GM18526 (cell line): ENCODE results near the gene PCMTD2.

ENCODE experiments used
- POLR2A ChIP-seq: IDR thresholded peaks from 3 replicates; pipeline ENCODE4 v1.6.1; 2011; ENCODE audit not compliant: insufficient read length; ENCODE audit errors: extremely low read depth

Gene PCMTD2

GRCh38 chr20:64255361-64256281 lies at the start of gene PCMTD2:
Gene PCMTD2, plus strand, starts transcription at chr20:64255748. Its CDS starts 4,218 bp downstream, at chr20:64259966.
- peak; percentile 87 for TF ChIP-seq POLR2A

DNA sequence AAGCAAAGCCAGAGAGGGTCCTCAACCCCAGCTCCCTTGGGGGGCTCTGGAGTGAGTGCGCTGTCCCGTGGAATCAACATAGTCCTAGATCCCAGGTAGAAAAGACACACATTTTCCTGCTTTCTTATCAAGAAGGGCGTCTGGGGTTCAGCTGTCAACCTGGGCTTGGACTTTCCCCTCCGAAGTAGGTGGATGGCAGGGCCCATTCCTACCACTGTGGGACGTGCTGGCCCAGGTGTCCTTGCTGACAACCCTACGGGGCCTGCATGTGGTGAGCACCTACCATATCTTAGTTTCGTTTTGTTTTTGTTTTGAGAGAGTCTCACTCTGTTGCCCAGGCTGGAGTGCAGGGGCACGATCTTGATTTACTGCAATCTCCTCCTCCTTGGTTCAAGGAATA lies 48.9 kb upstream of the PCMTD2 start:
- TF ChIP-seq POLR2A, result no peak

- TF ChIP-seq POLR2A, result no peak
Measured at GRCh38 chr20:64207641-64208590, 47.6 kb upstream of the PCMTD2 start.

DNA sequence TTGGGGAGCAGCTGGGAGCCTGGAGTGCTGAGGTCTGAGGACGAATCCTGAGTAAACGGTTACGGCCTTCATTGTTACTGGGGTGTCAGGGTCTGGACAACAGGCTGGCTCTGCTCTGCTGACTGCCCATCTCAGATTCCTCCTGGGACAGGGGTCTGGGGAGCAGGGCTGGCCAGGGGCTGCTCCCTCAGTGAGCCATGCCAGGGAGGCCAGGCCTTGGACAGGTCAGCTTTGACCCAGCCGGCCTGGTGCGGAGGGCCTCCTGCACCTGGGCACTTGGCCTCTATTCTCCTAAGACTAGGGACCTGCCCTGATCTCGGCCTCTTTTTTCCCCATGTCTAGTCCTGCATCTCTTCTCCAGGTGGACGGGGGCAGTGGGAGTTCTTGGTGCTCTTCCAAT lies 46.4 kb upstream of the PCMTD2 start:
- TF ChIP-seq POLR2A, result no peak

- TF ChIP-seq POLR2A, result no peak
Measured at GRCh38 chr20:64210656-64211369, 44.7 kb upstream of the PCMTD2 start.

DNA sequence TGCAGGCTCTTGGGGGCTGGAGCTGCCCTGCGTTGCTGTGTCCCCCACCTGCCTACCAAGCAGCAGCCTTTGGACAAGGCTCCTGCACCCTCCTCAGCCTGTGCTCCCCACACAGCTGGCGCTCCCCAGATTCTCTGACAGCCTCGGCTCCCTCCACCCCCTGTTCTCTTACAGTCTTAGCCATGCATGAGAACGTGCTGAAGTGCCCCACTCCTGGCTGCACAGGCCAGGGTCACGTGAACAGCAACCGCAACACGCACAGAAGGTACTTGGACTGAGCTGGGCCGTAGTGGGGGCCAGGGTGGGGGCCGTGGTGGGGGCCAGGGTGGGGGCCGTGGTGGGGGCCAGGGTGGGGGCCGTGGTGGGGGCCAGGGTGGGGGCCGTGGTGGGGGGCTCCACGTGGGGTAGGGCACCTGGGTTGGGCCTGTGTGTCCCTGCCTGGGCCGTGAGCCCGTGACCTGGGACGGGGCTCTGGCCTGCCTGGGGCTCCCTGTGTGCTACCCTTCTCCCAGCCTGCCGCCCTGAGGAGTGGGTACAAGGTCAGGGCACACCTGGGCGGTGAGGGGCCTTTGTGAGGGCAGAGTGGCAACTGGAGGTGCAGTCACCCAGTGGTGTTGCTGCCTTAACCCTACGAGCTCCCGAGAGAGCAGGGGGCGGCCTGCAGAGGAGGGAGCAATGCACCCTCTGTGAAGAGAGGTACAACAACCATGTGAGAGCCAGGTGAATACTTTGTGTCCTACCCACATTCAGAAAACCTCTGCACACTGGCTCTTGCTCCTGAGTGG lies 43.5 kb upstream of the PCMTD2 start:
- TF ChIP-seq POLR2A, result no peak

- no peak for TF ChIP-seq POLR2A
Measured at GRCh38 chr20:64212755-64213154, 42.8 kb upstream of the PCMTD2 start.

DNA sequence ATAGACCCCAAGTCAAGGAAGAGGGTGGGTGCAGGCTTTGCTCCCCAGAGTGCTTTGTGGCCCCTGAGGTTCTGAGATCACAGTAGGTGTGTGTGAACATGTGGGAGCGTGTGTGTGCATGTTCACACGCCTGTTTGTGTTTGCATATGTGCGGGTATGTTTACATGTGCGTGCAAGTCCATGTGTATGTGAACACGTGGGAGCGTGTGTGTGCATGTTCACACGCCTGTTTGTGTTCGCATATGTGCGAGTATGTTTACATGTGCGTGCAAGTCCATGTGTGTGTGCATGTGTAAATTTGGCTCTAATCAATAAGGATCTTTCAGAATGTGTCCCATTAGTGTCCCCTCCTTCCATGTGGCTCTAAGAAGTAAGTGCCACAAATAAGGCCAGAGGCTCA lies 41.4 kb upstream of the PCMTD2 start:
- no peak for TF ChIP-seq POLR2A

- no peak for TF ChIP-seq POLR2A
Measured at GRCh38 chr20:64214952-64215351, 40.6 kb upstream of the PCMTD2 start.

DNA sequence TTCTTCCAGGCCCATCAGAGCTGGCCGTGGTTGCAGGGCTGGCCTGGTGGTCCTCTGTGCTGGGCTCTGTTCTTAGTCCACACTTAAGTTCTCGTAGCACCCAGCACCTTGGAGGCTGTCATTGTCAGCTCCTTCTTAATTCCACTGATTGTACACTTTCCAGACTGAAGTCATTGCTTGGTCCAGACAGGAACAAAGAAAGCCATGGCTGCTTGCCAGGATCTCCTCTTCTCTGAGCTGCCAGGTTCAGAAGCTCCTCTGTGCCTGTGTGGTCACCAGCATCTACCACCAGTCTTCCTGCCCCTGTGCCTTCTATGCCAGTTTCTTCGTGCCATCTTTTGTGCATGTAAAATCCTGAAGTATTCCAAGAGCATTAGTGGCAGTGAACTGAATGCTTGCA lies 39.5 kb upstream of the PCMTD2 start:
- TF ChIP-seq POLR2A, result no peak

DNA sequence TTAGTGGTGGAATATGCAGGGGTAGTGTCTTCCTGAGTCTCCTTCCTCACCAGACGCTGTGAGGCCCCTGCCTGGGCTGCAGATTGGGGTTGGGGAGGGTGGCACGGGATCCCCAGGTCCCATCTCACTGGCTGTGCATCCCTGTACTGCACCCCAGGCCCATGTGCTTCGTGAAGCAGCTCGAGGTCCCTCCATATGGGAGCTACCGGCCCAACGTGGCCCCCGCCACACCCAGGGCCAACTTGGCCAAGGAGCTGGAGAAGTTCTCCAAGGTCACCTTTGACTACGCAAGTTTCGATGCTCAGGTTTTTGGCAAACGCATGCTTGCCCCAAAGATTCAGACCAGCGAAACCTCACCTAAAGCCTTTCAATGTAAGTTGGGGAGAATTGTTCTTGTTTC lies 38.6 kb upstream of the PCMTD2 start:
- no peak for TF ChIP-seq POLR2A

- no peak for TF ChIP-seq POLR2A
Measured at GRCh38 chr20:64217539-64218221, 37.9 kb upstream of the PCMTD2 start.

DNA sequence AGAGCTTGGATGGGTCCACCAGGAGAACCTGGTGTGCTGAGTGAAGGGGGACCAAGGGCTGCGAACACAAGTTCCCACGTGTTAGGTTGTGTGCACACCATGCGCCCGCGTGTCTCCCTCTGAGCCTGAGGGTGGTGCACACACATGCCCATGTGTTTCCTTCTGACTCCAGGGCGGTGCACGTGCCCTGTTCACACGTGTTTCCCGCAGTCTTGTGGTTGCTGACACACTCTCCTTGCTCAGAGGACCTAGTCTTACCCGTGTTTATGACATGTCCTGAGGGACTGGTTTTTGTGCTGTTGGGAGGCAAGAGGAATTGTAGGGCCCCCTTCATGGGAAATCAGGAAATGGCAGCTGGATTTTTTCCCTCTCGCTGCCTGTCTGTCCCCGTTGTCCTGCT lies 36.3 kb upstream of the PCMTD2 start:
- TF ChIP-seq POLR2A, result no peak

DNA sequence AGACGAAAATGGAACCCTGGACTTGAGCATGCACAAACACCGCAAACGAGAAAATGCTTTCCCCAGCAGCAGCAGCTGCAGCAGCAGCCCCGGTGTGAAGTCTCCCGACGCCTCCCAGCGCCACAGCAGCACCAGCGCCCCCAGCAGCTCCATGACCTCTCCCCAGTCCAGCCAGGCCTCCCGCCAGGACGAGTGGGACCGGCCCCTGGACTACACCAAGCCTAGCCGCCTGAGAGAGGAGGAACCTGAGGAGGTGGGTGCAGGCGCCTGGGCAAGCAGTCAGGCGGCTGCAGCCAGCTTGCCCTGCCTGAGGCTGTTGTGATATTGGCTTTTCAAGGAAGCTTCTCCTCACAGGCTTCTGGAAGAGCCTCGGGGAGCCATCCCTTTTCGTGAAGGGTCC lies 35.8 kb upstream of the PCMTD2 start:
- TF ChIP-seq POLR2A, result no peak

- no peak for TF ChIP-seq POLR2A
Measured at GRCh38 chr20:64220420-64220819, 35.1 kb upstream of the PCMTD2 start.
